Fibroblast of lung (primary cell): ENCODE results near the gene DPEP3.

ENCODE experiments used
- CTCF ChIP-seq, 2 donors: IDR thresholded peaks in 1 of 2; conservative IDR thresholded peaks in 1 of 2; 1 replicate in 1 of 2; 2 replicates in 1 of 2; pipeline ENCODE4 v1.5.1; 2011 to 2012; ENCODE audit warnings: low read length in 2 of 2, control low read depth in 1 of 2, inconsistent platforms in 1 of 2, low read depth in 1 of 2, mild to moderate bottlenecking in 1 of 2
- EZH2 ChIP-seq: IDR thresholded peaks from 2 replicates; pipeline ENCODE4 v1.5.1; 2012; ENCODE audit warnings: low read length, control low read depth, mild to moderate bottlenecking; ENCODE audit errors: missing control alignments

GRCh38 chr16:67936124-67936879, 44.0 kb downstream of the DPEP3 start, which contains the start of gene PSMB10:
- TF ChIP-seq CTCF (conservative IDR thresholded peaks at IDR 0.05 in 1 of 2, IDR thresholded peaks at IDR 0.05 in 1 of 2; ENCODE audit: low read depth in 1 of 2, low read length in 2 of 2) (no peak), EZH2 (no peak)
